ENCODE data around the gene SLC4A11. TPM values are rescaled to one million over a fixed set of nuclear protein-coding genes. Genes with fewer than 3 reads are reported as not detected.
A peak's percentile ranks its signal among the peaks of the same experiment; 100 is the strongest.

The SLC4A11 gene
- total RNA-seq, 1 donor from 2014 or later: 3.2 TPM

- no peak overlapping the region for H3K4me3 ChIP-seq (ENCODE audit: low read depth, low read length)
- no peak for DNase-seq (ENCODE audit: low read depth)
Observed at GRCh38 chr20:3244613-3245012, 5.6 kb upstream of the SLC4A11 start.

DNA sequence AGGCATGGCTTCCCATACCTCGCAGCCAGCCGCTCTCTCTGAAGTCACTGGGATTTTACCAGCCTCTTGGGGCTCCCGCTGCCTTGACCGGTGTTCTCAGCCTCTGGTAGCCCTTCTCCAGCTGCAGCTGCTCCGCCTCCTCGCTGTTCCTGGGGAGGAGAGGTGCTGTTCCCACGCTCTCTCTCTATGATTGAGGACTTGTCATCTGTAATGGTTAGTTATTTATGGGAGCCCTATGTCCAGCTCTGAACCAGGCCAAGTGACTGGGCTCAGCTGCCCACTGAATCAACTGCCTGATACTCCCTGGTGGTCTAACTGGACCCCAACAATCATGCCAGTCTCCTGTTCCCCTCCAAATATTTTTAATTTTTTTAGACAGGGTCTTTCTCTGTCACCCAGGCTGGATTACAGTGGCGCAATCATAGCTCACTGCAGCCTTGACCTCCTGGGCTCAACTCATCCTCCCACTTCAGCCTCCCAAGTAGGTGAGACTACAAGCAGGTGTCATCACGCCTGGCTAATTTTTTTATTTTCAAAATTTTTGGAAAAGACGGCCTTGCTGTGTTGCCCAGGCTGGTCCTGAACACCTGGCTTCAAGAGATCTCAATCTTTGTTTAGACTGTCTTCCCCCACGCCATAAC, 4.8 kb upstream of the SLC4A11 start:
- no peak for TF ChIP-seq CTCF (IDR thresholded peaks at IDR 0.05; ENCODE audit: insufficient read depth, low read length, severe bottlenecking)
- FAIRE-seq: no peak

More at GRCh38 chr20:3244613-3245012, 5.6 kb upstream of the SLC4A11 start:
- no peak for TF ChIP-seq CTCF (IDR thresholded peaks at IDR 0.05; ENCODE audit: insufficient read depth, low read length, severe bottlenecking)
- no peak for FAIRE-seq
- H3K27me3 ChIP-seq (ENCODE audit: control insufficient read depth, insufficient read depth, low read length): no peaks in the 10 kb centered on the region
- no peaks in the 10 kb centered on the region for H3K36me3 ChIP-seq (ENCODE audit: control insufficient read depth, insufficient read depth, low read length)

DNA sequence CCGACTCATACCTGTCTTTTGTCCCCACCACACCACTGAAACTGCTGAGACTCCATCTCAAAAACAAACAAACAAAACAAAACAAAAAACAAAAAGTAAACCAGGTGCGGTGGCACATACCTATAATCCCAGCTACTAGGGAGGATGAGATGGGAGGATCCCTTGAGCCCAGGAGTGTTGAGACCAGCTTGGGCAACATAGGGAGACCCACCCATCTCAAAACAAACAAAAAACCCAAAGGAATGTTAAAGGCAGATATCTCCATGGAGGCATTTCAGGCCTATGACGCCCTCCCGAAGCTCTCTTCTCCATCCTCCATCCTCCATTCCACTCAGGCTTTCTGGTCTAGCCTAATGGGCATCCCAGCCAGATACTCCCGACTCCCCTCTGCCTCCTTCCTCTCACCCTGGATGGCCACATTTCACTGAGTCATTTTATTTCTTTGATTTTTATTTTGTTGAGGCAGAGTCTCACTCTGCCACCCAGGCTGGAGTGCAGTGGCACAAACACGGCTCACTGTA, 3.2 kb upstream of the SLC4A11 start:
- H3K27me3 ChIP-seq (ENCODE audit: control insufficient read depth, insufficient read depth, low read length): no peaks in the 10 kb centered on the region
- no peak for TF ChIP-seq CTCF (IDR thresholded peaks at IDR 0.05; ENCODE audit: insufficient read depth, low read length, severe bottlenecking)
- no peak overlapping the region for H3K4me3 ChIP-seq (ENCODE audit: low read depth, low read length)
- FAIRE-seq (no peak), DNase-seq (ENCODE audit: low read depth) (no peak)
- no peaks in the 10 kb centered on the region for H3K36me3 ChIP-seq (ENCODE audit: control insufficient read depth, insufficient read depth, low read length)

More for the DNA sequence above, 4.8 kb upstream of the SLC4A11 start:
- Histone ChIP-seq H3K27me3 (ENCODE audit: control insufficient read depth, insufficient read depth, low read length) (no peaks in the 10 kb centered on the region), H3K4me3 (ENCODE audit: low read depth, low read length) (no peak overlapping the region), H3K36me3 (ENCODE audit: control insufficient read depth, insufficient read depth, low read length) (no peaks in the 10 kb centered on the region)
- no peak for DNase-seq (ENCODE audit: low read depth)

DNA sequence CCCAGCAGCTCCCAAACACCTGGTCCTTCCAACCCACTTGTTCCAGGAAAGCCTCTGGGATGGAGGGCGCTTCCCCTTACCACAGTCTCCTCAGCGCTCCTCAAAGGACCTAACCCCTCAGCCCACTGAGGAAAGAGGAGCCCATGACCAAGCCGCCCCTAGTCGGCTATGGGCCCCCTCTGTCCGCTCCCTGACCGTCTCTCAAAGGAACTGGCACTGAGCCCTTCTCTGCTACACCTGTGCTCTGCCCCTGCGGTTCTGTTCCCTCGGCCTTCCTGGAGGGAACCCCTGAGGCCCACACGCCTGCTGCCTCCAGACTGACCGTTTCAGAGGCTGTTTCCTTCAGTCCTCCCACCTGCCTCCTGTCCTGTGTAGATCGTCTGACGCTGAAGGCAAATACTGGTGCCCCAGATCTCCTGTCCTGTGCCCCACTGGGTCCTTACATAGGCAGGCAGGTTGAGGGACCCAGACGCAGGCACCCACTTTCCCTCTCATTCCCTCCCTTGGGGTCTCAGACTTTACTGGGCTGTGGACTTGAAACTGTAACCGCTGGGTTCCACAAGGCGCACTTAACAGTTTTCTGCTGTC, 1.9 kb upstream of the SLC4A11 start:
- Histone ChIP-seq H3K4me3 (ENCODE audit: low read depth, low read length) (no peak overlapping the region), H3K36me3 (ENCODE audit: control insufficient read depth, insufficient read depth, low read length) (no peaks in the 10 kb centered on the region), H3K27me3 (ENCODE audit: control insufficient read depth, insufficient read depth, low read length) (no peaks in the 10 kb centered on the region)
- no peak for TF ChIP-seq CTCF (IDR thresholded peaks at IDR 0.05; ENCODE audit: insufficient read depth, low read length, severe bottlenecking)
- no peak for DNase-seq (ENCODE audit: low read depth)
- FAIRE-seq: no peak

DNA sequence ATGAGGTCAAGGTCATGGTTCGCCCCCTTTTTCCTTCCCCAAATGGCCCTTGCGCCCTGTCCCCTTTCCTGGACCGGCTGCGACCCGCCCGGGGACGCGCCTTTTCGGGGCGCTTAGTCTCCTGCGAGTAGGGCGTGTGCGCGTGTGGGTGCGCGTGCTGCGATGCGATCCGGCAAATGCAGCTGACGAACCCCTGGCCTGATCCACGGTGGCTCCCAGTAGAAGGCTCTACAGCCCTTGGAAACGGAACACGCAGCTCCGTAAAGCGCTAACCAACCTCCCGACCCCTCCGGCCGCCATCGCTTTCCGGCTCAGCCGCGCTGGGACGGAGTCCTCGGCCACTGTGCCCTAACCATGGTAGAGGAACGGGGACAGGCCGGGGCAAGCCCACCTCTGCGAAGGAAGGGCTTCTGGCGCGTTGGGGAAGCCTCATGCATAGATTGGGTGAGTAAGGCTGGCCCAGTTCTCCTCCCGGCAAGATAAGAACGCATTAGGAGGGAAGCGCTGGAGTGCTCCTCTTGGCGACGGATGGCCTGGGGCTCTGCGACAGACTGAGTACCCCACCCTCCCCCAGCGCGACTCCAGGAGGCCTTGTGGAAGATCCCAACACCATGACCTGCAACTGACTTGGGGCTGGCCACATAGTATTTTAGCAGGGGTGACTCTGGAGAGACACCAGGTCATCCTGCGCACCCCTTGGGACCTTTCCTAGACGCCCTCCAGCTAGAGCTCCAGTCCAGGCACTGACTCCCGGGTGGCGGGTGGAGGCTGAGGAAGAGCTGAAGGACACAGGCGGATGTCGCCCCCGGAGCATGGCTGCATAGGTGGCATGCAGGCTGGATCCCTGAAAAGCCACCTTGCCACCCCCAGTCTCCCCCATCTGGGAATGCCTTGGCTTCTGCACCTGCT, 1.1 kb upstream of the SLC4A11 start:
- no peak for TF ChIP-seq CTCF (IDR thresholded peaks at IDR 0.05; ENCODE audit: insufficient read depth, low read length, severe bottlenecking)
- Histone ChIP-seq H3K36me3 (ENCODE audit: control insufficient read depth, insufficient read depth, low read length) (no peaks in the 10 kb centered on the region), H3K27me3 (ENCODE audit: control insufficient read depth, insufficient read depth, low read length) (no peaks in the 10 kb centered on the region), H3K4me3 (ENCODE audit: low read depth, low read length) (peak overlapping the region; percentile 82)
- DNase-seq (ENCODE audit: low read depth): peak; percentile 58
- no peak for FAIRE-seq
